Activated CD4-positive, alpha-beta T cell treated with anti-CD3 and anti-CD28 coated beads for 36 hours (primary cell): ENCODE data around the gene DPF1. TPM values are rescaled to one million over a fixed set of nuclear protein-coding genes. Genes with fewer than 3 reads are reported as not detected.
"Not testable (repeated sequence)": the region's sequence is repeated elsewhere in the genome, so short reads cannot be mapped to it uniquely, and the experiment has no call there.

ENCODE experiments used
- ATAC-seq: fragments of 200-7000 bp; cut with Tn5 transposase; one replicate; pipeline ENCODE4 v1.10.0; 2021; ENCODE audit warnings: mild to moderate bottlenecking, moderate library complexity
- CTCF ChIA-PET: fragments of 350-600 bp; sonication (Branson Sonifier 250); formaldehyde crosslinking; loops from one replicate; lab custom pipeline; 2021; ENCODE audit warnings: antibody characterized with exemption; lab: Charles Lee
- POLR2A ChIA-PET: fragments of 350-600 bp; sonication (Branson Sonifier 250); formaldehyde crosslinking; loops from one replicate; lab custom pipeline; 2021; ENCODE audit warnings: antibody characterized with exemption, inconsistent platforms; lab: Charles Lee
- DNase-seq: peaks from one replicate; pipeline ENCODE4 v3.0.0-alpha.2; 2020
- H3K27ac Mint-ChIP-seq: one replicate; pipeline ENCODE4 v1.8.0; 2021; ENCODE audit warnings: mixed read lengths
- H3K27me3 Mint-ChIP-seq: one replicate; pipeline ENCODE4 v1.8.0; 2021; ENCODE audit warnings: mixed read lengths
- H3K36me3 Mint-ChIP-seq: one replicate; pipeline ENCODE4 v1.8.0; 2021; ENCODE audit warnings: low read depth, mixed read lengths
- H3K4me1 Mint-ChIP-seq: one replicate; pipeline ENCODE4 v1.8.0; 2021; ENCODE audit warnings: mixed read lengths
- H3K4me3 Mint-ChIP-seq: one replicate; pipeline ENCODE4 v1.8.0; 2021; ENCODE audit warnings: mild to moderate bottlenecking, moderate library complexity, mixed read lengths
- H3K9me3 Mint-ChIP-seq: one replicate; pipeline ENCODE4 v1.8.0; 2021; ENCODE audit warnings: low read depth, mixed read lengths
- intact Hi-C, 2 experiments: fragments of 100-400 bp; cut with DNase I in 1 of 2; cut with micrococcal nuclease in 1 of 2; formaldehyde crosslinking; loops; one replicate each; pipeline versions ENCODE4 v1.14.2 to v1.15.1; 2022 to 2024; cut with DNase I, micrococcal nuclease
- total RNA-seq, 2 experiments: library from RNA; stranded (reverse); gene quantifications; one replicate each; pipeline ENCODE4 v1.2.3, GENCODE V29; 2021

DPF1 gene
- total RNA-seq, 2 experiments from 2014 or later, result 0.91 to 1.2 TPM

DNA sequence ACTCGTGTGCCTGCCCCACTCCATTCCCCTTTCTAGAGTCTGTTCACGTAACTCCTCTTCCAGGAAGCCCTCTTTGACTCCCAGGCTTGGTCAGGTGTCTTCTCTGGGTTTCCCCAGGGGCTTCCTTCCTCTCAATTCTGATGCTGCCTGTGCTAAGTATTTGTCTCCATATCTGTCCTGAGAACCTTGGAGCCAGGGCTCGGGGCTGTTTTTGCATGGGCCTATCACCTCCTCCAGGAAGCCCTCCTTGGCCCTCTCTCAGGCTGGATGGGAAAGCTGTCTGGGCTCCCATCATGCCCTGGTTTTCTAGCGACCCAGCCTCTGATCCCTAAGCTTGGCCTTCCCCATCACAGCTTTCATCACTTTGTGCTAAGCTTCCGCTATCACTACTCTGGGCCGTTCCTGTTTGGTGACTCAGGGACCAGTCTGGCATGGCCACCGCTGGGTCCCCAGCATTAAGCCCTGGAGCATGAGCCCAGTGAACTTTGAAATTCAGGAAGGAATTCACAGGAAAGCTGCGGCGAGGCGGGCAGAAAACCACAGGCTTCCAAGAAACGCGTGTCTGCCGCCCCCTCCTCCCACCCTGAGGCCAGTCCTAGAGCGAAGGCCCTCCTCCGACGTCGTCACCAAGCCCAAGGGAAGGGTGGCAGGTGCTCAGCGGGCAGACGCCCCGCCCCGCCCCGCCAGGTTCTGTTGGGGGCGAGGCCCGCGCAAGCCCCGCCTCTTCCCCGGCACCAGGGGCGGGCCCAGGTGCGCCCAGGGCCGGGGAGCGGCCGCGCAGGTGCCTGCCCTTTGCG, 39.9 kb upstream of the DPF1 start:
- intact Hi-C loops, result loop anchor here (1.0 to 5.0 kb wide), 9 partner anchors 52 to 568 kb away; partner anchors contain the start of genes ECH1 (in 1 of the 2), KCNK6 (in 1 of the 2), PSMD8 (in 1 of the 2) and SIPA1L3 (in 1 of the 2)
- ChIA-PET CTCF (interaction anchor here (0.5 to 1.6 kb wide), 5 partner anchors 20 to 1310 kb away, joined by 3 to 6 read pairs (median 3); partner anchors contain the start of gene PSMD8), POLR2A (interaction anchor here (0.8 to 1.0 kb wide), 2 partner anchors 17 to 110 kb away, joined by 3 to 4 read pairs; partner anchors contain the start of gene PSMD8)
- Mint-ChIP-seq H3K4me1 (peaks cover 34% of the 10 kb centered on the region), H3K4me3 (peak overlapping the region; percentile 83), H3K9me3 (no peaks in the 10 kb centered on the region), H3K27ac (peak overlapping the region; percentile 94), H3K36me3 (peaks cover 2% of the 10 kb centered on the region), H3K27me3 (no peaks in the 10 kb centered on the region)
- DNase-seq (peak; percentile 90), ATAC-seq (peak; percentile 87)

DNA sequence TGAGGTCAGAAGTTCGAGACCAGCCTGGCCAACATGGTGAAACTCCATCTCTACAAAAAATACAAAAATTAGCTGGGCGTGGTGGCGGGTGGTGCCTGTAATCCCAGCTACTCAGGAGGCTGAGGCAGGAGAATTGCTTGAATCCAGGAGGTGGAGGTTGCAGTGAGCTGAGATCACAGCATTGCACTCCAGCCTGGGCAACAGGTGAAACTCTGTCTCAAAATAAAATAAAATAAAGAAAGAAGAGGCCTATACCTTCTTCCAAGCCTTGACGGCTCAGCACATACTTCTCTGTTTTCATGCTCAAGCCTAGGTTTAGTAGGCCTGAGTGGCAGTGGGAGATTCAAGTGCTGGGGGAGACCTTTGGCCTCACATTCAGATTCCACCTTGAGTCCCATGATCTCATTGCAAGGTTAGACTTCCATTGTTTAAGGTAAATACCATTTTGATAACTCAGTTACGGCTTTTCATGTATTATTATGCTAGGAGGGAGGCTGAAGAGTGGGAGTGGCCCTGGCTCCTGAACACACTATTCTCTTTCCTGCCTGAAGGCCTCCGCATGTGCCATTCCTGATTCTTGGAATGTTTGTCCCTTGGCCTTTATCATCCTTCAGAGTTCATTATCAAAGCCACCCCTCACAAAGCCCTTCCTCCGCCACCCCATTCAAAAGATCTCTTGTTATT, 38.7 kb upstream of the DPF1 start:
- Mint-ChIP-seq H3K4me1 (peaks cover 34% of the 10 kb centered on the region), H3K4me3 (peak overlapping the region; percentile 40), H3K27ac (peak overlapping the region; percentile 94), H3K36me3 (peaks cover 2% of the 10 kb centered on the region), H3K27me3 (peaks cover 3% of the 10 kb centered on the region), H3K9me3 (no peaks in the 10 kb centered on the region)
- no peak for ATAC-seq
- ChIA-PET POLR2A (no interaction called here), CTCF (interaction anchor here (1.6 kb wide), 1 partner anchor 19 kb away, joined by 6 read pairs; no protein-coding TSS in a partner anchor)
- no peak for DNase-seq
- intact Hi-C loops, result loop anchor here (5.0 kb wide), 2 partner anchors 55 to 570 kb away; partner anchors contain the start of genes ECH1 (in 1 of the 2), KCNK6 (in 1 of the 2) and YIF1B (in 1 of the 2)

DNA sequence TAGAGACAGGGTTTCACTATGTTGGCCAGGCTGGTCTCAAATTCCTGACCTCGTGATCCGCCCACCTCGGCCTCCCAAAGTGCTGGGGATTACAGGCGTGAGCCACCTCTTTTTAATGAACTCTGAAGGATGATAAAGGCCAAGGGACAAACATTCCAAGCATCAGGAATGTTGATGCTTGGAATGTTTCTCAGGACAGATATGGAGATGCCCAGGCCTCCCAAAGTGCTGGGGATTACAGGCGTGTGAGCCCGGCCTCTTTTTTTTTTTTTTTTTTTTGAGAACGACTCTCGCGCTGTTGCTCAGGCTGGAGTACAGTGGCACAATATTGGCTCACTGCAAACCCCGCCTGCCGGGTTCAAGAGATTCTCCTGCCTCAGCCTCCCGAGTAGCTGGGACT, 37.9 kb upstream of the DPF1 start:
- peaks cover 29% of the 10 kb centered on the region for H3K4me1 Mint-ChIP-seq
- H3K9me3 Mint-ChIP-seq, H3K36me3 Mint-ChIP-seq, CTCF ChIA-PET, H3K27ac Mint-ChIP-seq, H3K27me3 Mint-ChIP-seq, ATAC-seq, POLR2A ChIA-PET, H3K4me3 Mint-ChIP-seq, DNase-seq: not testable (repeated sequence)
- intact Hi-C loops, result loop anchor here (5.0 kb wide), 2 partner anchors 55 to 570 kb away; partner anchors contain the start of genes ECH1 (in 1 of the 2), KCNK6 (in 1 of the 2) and YIF1B (in 1 of the 2)

DNA sequence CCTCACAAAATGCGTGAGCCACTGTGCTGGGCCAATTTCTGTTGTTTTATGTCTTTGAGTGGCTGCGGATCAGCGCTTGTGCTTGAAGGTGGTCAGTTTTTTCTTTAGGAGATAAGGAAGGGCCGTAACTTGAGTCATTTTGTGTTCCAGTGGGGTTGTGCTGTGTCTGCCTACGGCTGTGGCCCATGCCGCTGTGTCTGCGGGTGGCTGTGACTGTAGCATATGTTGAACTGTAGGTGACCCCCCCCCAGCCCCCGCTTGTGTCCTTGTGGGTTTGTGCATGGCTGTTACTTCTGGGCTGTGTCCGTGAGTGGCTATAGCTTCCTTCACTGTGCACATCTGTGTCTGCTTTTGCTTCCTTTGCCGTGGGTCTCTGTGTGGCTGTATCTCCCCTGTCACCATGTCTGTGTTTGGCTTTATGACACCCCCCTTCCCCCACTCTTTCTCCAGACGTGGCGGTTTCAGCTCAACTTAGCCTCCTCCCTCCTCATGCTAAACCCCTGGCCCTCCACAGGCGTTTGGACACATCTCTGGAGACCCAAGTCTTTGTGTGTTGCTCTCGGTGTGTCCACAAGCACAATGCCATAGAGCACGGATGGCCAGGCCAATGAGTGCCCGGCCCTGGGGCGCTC, 31.5 kb upstream of the DPF1 start:
- H3K36me3 Mint-ChIP-seq, result no peaks in the 10 kb centered on the region
- no peaks in the 10 kb centered on the region for H3K4me1 Mint-ChIP-seq
- intact Hi-C loops, result no loop called here
- ATAC-seq (no peak), DNase-seq (no peak)
- no peak overlapping the region for H3K4me3 Mint-ChIP-seq
- no peaks in the 10 kb centered on the region for H3K9me3 Mint-ChIP-seq
- CTCF ChIA-PET, result interaction anchor here (1.1 to 1.6 kb wide), 4 partner anchors 10 to 353 kb away, joined by 3 to 7 read pairs (median 6); partner anchors contain the start of gene FAM98C
- no peak overlapping the region for H3K27ac Mint-ChIP-seq
- POLR2A ChIA-PET, result no interaction called here
- H3K27me3 Mint-ChIP-seq, result peaks cover 22% of the 10 kb centered on the region

DNA sequence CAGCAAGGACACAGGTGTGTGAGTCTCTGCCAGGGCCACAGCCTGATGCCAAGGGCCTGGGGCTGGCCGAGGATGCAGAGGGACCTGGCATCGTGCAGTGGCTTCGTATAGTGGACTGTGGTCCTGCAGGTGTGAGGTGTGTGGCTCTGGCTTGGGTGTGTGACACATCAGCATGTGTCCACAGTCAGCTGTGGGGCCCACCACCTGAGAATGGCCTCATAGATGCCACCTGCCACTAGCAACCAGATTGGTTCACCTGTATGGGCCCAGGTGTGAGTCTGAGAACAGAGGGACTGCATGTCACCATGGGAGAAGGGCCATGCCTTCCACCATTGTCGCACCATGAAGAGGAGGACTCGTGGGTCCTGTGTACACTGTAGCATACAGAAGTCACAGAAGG, 29.8 kb upstream of the DPF1 start:
- Mint-ChIP-seq H3K4me3 (no peak overlapping the region), H3K36me3 (no peaks in the 10 kb centered on the region), H3K4me1 (no peaks in the 10 kb centered on the region), H3K27ac (no peak overlapping the region), H3K27me3 (peaks cover 22% of the 10 kb centered on the region), H3K9me3 (no peaks in the 10 kb centered on the region)
- ATAC-seq, result no peak
- intact Hi-C loops, result no loop called here
- DNase-seq, result no peak
- ChIA-PET CTCF (interaction anchor here (0.7 to 1.9 kb wide), 2 partner anchors 10 to 82 kb away, joined by 3 to 8 read pairs; partner anchors contain the start of gene CATSPERG), POLR2A (no interaction called here)

DNA sequence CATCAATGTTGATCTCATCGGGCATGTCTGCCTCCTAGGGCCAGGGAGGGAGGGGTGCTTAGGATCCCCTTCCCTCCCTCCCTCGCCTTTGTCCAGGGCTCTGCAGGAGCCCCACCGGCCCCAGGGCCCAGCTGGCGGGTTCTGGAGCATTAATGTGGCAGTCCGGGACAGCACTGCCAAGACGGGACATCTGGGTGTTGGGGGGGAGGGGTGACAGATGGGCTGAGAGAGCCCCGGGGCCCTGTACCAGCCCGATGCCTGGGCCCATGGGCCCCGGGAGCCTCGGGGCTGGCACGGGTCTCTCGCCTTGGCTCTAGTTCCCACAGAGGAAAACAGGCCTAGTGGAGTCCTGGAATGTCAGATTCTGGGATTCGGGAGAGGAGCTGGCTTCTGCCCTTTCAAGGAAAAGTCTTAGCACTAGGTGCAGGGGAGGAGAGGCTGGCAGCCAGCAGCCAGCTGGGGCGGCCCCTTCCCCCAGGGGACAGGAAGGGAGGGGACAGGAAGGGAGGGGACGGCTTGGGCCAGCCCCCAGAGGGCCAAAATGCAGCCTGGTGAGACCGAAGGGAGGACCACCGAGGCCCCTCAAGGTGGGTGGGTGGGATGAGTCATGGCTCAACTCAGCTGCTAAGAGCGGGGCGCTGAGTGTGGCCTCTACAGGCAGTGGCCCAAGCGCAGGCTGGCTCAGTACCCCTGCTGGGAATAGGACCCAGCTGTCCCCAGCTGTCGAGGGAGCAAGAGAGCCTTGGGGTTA, 29.1 kb upstream of the DPF1 start:
- Mint-ChIP-seq H3K36me3 (no peaks in the 10 kb centered on the region), H3K4me1 (no peaks in the 10 kb centered on the region), H3K4me3 (no peak overlapping the region), H3K27ac (no peak overlapping the region), H3K9me3 (no peaks in the 10 kb centered on the region), H3K27me3 (peaks cover 21% of the 10 kb centered on the region)
- intact Hi-C loops, result no loop called here
- DNase-seq (no peak), ATAC-seq (no peak)
- CTCF ChIA-PET, result interaction anchor here (0.7 to 1.9 kb wide), 3 partner anchors 8 to 83 kb away, joined by 3 to 8 read pairs (median 3); partner anchors contain the start of gene CATSPERG
- POLR2A ChIA-PET, result no interaction called here

DNA sequence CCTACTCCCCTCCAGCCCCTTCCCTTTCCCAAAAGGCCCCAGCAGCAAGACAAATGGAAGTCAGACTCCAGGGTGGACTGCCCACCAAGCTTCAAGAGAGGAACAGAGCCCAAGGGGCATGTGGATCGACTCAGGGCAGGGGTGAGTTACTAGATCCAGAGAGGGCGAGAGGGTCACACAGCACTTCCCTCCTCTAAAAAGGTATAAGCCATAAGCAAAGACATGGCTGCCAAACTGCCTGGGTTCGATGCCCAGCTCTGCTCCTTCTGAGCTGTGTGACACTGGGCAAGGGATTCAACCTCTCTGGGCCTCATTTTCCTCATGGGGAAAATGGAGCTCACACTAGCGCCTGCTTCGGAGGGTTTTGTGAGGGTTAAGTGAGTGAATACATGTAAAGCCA, 28.4 kb upstream of the DPF1 start:
- DNase-seq (no peak), ATAC-seq (no peak)
- ChIA-PET POLR2A (no interaction called here), CTCF (interaction anchor here (1.1 to 1.5 kb wide), 2 partner anchors 8 to 13 kb away, joined by 3 to 5 read pairs; no protein-coding TSS in a partner anchor)
- Mint-ChIP-seq H3K4me1 (no peaks in the 10 kb centered on the region), H3K36me3 (no peaks in the 10 kb centered on the region), H3K4me3 (no peak overlapping the region), H3K9me3 (no peaks in the 10 kb centered on the region), H3K27ac (no peak overlapping the region), H3K27me3 (peaks cover 19% of the 10 kb centered on the region)
- intact Hi-C loops, result no loop called here

DNA sequence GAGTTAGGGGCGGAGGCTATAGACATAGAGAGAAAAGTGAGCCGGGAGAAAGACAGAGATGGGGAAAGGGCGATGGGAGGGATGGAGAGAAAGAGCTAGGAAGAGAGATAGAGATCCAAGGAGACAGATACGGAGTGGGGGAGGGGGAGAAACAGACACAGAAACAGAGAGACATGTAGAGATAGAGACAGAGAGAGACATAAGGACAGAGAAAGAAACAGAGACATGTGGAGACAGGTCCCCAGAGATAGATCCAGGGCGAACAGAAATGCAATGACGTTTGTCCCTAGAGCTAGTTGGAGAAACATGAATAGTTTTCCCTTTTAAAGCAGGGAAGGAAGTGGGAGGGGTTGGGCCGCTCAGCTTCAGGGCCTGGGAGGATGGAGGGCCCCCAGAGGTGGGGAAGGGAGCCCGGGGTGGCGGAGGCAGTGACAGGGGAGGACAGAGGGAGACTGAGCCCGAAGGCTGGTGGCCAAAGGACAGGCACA, 27.6 kb upstream of the DPF1 start:
- ChIA-PET POLR2A (no interaction called here), CTCF (interaction anchor here (0.5 to 1.5 kb wide), 3 partner anchors 14 to 1220 kb away, joined by 4 to 5 read pairs (median 4); no protein-coding TSS in a partner anchor)
- H3K9me3 Mint-ChIP-seq, result no peaks in the 10 kb centered on the region
- H3K4me1 Mint-ChIP-seq, result no peaks in the 10 kb centered on the region
- peaks cover 12% of the 10 kb centered on the region for H3K27me3 Mint-ChIP-seq
- ATAC-seq (no peak), DNase-seq (no peak)
- no peak overlapping the region for H3K27ac Mint-ChIP-seq
- intact Hi-C loops, result no loop called here
- H3K36me3 Mint-ChIP-seq, result no peaks in the 10 kb centered on the region
- H3K4me3 Mint-ChIP-seq, result no peak overlapping the region

DNA sequence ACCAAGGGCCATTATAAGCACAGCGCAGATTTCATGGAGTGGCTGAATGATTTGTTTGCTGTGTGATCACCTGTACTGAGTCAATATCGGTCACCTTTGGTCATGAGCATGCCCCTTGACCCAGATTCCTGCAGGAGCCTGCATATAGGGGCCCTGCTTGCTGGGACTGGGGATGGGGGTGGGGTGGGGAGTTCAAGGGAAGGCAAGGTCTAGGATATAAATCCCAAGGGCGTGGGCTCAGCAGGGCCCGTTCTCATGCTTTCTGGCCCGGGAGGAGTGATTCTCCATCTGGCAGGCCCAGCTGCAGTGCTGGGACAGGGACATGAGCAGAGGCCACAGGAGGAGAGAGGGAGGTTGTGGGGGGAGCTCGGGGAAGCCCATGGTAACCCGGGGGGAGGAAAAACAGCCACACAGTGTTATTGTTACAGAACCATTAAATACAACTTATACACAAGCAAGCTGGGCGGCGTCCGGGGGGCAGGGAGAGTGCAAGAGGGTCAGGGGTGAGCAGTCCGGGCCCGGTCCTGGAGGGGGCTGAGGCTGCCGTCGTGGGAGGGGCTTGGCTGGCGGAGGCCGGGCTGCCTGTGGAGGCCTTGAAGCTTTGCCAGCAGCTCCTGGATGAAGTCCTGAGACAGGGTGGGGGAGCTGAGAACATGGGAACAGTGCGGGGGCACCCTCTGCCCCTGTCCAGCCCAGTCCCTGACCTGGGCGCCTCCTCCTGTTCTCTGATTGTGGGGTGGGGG, 27.0 kb upstream of the DPF1 start:
- H3K4me1 Mint-ChIP-seq, result no peaks in the 10 kb centered on the region
- ChIA-PET CTCF (interaction anchor here (0.5 to 1.5 kb wide), 4 partner anchors 14 to 1221 kb away, joined by 4 to 5 read pairs (median 4); no protein-coding TSS in a partner anchor), POLR2A (interaction anchor here (0.6 kb wide), 1 partner anchor 98 kb away, joined by 10 read pairs; no protein-coding TSS in a partner anchor)
- intact Hi-C loops, result no loop called here
- no peak for ATAC-seq
- no peaks in the 10 kb centered on the region for H3K36me3 Mint-ChIP-seq
- no peak for DNase-seq
- peaks cover 11% of the 10 kb centered on the region for H3K27me3 Mint-ChIP-seq
- H3K27ac Mint-ChIP-seq, result no peak overlapping the region
- H3K4me3 Mint-ChIP-seq, result no peak overlapping the region
- no peaks in the 10 kb centered on the region for H3K9me3 Mint-ChIP-seq
